GM12801 (cell line): ENCODE data around the gene CIB4.

ENCODE experiments used
- TF ChIP-seq, protein P1 (sequence below): IDR thresholded peaks from one replicate; pipeline ENCODE4 v1.5.1; 2011; ENCODE audit warnings: control low read depth; ENCODE audit not compliant: insufficient read length; ENCODE audit errors: extremely low read depth

Gene CIB4

DNA sequence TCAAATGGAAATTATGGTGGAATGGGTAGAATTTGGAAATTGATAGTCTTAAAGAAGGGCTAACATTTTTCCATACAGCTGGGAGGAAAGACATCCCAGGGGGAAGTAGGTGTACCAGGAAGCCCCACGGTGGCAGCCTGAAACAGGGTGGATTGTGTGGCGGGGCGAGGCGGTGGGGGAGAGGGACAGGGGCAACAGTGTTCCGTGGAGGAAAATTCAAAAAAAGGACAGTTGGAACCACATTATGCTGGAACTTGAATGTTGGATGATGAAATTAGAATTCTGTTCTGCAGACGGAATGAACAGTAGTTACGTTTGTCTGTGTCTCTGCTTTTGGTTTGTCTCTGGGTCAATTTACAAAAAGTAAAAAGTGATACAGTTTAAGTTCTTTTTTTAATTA is 10.6 kb upstream of the CIB4 start:
- TF ChIP-seq, protein P1, sequence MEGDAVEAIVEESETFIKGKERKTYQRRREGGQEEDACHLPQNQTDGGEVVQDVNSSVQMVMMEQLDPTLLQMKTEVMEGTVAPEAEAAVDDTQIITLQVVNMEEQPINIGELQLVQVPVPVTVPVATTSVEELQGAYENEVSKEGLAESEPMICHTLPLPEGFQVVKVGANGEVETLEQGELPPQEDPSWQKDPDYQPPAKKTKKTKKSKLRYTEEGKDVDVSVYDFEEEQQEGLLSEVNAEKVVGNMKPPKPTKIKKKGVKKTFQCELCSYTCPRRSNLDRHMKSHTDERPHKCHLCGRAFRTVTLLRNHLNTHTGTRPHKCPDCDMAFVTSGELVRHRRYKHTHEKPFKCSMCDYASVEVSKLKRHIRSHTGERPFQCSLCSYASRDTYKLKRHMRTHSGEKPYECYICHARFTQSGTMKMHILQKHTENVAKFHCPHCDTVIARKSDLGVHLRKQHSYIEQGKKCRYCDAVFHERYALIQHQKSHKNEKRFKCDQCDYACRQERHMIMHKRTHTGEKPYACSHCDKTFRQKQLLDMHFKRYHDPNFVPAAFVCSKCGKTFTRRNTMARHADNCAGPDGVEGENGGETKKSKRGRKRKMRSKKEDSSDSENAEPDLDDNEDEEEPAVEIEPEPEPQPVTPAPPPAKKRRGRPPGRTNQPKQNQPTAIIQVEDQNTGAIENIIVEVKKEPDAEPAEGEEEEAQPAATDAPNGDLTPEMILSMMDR: no peak

DNA sequence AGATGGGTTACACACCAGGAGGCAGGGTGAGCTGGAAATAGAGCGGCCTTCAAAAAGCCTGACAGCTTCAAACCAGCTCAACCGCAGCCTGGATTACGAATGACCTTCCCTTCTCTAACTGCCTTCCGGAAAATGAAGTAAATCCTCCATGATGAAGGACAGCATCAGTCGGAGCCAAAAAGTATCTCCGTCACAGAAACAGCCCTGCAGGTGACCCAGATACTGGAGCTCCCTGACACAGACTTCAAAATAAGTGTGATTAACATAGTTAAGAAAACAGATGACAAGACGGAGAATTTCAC is 10.3 kb upstream of the CIB4 start:
- TF ChIP-seq, protein P1: no peak

- TF ChIP-seq, protein P1: no peak
Observed at GRCh38 chr2:26650713-26651469, 9.7 kb upstream of the CIB4 start.

GRCh38 chr2:26649992-26650712 is 9.0 kb upstream of the CIB4 start:
- TF ChIP-seq, protein P1: no peak

DNA sequence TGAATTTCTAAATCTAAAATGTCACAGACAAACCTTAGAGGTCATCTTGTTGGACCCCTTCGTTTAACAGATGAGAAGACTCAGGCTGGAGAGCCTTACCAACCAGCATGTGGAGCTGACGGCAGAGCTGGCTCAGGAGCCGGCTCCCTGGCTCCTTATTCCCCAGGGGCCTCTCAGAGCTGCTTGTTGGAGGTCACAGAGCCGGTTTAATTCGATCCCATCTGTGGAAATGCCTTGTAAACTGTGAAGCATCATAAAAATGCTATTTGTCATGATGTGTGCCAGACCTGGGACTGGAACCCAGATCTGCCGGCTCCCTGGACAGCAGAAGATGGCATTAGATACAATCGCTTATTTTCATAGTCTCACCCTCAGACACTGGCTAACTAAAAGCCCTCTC is 8.2 kb upstream of the CIB4 start:
- TF ChIP-seq, protein P1: no peak

DNA sequence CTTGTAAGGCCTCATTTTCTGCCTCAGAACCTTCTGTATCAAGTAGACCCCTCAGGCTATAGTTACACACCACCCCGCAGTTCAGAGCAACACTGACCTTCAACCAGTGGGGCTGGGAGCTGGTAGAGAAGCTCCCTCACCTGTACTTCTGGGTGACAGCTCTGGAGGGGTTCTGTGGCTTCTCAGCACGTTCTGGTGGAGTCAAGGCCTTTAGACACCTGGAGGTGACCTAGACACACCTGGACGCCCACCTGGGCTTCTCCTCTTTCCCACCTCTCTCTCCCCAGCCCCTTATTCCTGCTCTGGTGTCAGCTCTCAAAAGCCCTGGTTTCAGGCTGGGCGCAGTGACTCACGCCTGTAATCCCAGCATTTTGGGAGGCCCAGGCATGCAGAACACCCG is 7.3 kb upstream of the CIB4 start:
- TF ChIP-seq, protein P1: no peak

DNA sequence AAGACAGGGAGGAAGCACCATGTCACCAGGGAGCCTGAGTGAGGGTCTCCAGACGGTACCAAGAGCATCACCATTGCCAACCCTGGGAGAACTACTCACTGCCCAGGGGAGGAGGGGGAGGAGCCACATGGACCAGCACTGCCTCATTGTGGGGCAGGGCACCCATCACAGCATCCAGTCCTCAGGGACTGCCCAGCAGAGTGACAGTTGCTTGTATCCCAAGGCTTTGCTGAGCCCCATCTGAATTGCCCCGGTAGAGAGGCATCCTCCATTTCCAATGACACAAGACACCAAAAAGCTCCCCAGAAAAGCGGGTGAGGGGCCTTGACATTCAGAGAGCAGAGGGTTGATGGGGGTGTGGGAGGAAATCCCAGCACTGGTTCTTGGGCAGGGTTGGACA is 6.8 kb upstream of the CIB4 start:
- TF ChIP-seq, protein P1: no peak
